Stimulated activated CD4-positive, alpha-beta T cell treated with anti-CD3 and anti-CD28 coated beads, Interleukin-12 subunit alpha, Interleukin-12 subunit beta, amount 100 ng/mL, for 24 hours (primary cell): ENCODE results near the gene EPHA8.

Source experiments
- DNase-seq, 2 experiments: peaks; one replicate each; pipeline ENCODE4 v3.0.0-alpha.2; 2020; ENCODE audit warnings: low read depth in 2 of 2

Gene EPHA8

GRCh38 chr1:22536506-22536905 lies 26.8 kb upstream of the EPHA8 start:
- no peak for DNase-seq

GRCh38 chr1:22537441-22538139 lies 25.7 kb upstream of the EPHA8 start:
- no peak for DNase-seq

GRCh38 chr1:22539510-22540118 lies 23.7 kb upstream of the EPHA8 start:
- no peak for DNase-seq

- no peak for DNase-seq
Measured at GRCh38 chr1:22540337-22540736, 23.0 kb upstream of the EPHA8 start.

- DNase-seq, result no peak
Measured at GRCh38 chr1:22542886-22543285, 20.4 kb upstream of the EPHA8 start.

GRCh38 chr1:22543679-22544078 lies 19.6 kb upstream of the EPHA8 start:
- no peak for DNase-seq

GRCh38 chr1:22544606-22545005 lies 18.7 kb upstream of the EPHA8 start:
- DNase-seq, result no peak

- no peak for DNase-seq
Measured at GRCh38 chr1:22545141-22545540, 18.1 kb upstream of the EPHA8 start.

- DNase-seq, result no peak
Measured at GRCh38 chr1:22547186-22547817, 16.0 kb upstream of the EPHA8 start.

- DNase-seq, result no peak
Measured at GRCh38 chr1:22547818-22548462, 15.3 kb upstream of the EPHA8 start.

- no peak for DNase-seq
Measured at GRCh38 chr1:22550021-22550420, 13.3 kb upstream of the EPHA8 start.

GRCh38 chr1:22551591-22551990 lies 11.7 kb upstream of the EPHA8 start:
- DNase-seq, result no peak

GRCh38 chr1:22552021-22552420 lies 11.3 kb upstream of the EPHA8 start:
- DNase-seq, result no peak

GRCh38 chr1:22553104-22553880 lies 10.0 kb upstream of the EPHA8 start:
- no peak for DNase-seq

GRCh38 chr1:22553991-22554522 lies 9.2 kb upstream of the EPHA8 start:
- no peak for DNase-seq

GRCh38 chr1:22555371-22555656 lies 8.0 kb upstream of the EPHA8 start:
- DNase-seq, result no peak

- no peak for DNase-seq
Measured at GRCh38 chr1:22556391-22557104, 6.7 kb upstream of the EPHA8 start.

- no peak for DNase-seq
Measured at GRCh38 chr1:22557341-22557950, 5.8 kb upstream of the EPHA8 start.

- no peak for DNase-seq
Measured at GRCh38 chr1:22563671-22564602, 648 bp downstream of the EPHA8 start.

GRCh38 chr1:22566161-22566560 lies 2.9 kb downstream of the EPHA8 start:
- DNase-seq, result no peak
